ENCODE data around the gene CD2AP. TPM values are rescaled to one million over a fixed set of nuclear protein-coding genes. Genes with fewer than 3 reads are reported as not detected.

The CD2AP gene
- total RNA-seq, 2 experiments from 2014 or later = 26.3 to 27.1 TPM

GRCh38 chr6:47650553-47651432 lies 173.2 kb downstream of the CD2AP start:
- CTCF ChIA-PET = no interaction called here

GRCh38 chr6:47651505-47651944 lies 173.9 kb downstream of the CD2AP start:
- H3K4me3 Mint-ChIP-seq = no peak overlapping the region
- ChIA-PET POLR2A (no interaction called here), CTCF (no interaction called here)
- no peaks in the 10 kb centered on the region for H3K36me3 Mint-ChIP-seq (ENCODE audit: low read depth)
- DNase-seq = no peak
- no peaks in the 10 kb centered on the region for H3K9me3 Mint-ChIP-seq
- peaks cover 8% of the 10 kb centered on the region for H3K4me1 Mint-ChIP-seq
- H3K27ac Mint-ChIP-seq = no peak overlapping the region
- H3K27me3 Mint-ChIP-seq = peaks cover 3% of the 10 kb centered on the region

More at GRCh38 chr6:47650553-47651432, 173.2 kb downstream of the CD2AP start:
- H3K27me3 Mint-ChIP-seq = no peaks in the 10 kb centered on the region
- DNase-seq = no peak
- H3K4me1 Mint-ChIP-seq = peaks cover under 1% of the 10 kb centered on the region
- POLR2A ChIA-PET = no interaction called here
- no peaks in the 10 kb centered on the region for H3K36me3 Mint-ChIP-seq (ENCODE audit: low read depth)
- H3K27ac Mint-ChIP-seq = no peak overlapping the region
- no peaks in the 10 kb centered on the region for H3K9me3 Mint-ChIP-seq
- H3K4me3 Mint-ChIP-seq = no peak overlapping the region

GRCh38 chr6:47653706-47654105 lies 176.1 kb downstream of the CD2AP start:
- Mint-ChIP-seq H3K36me3 (ENCODE audit: low read depth) (no peaks in the 10 kb centered on the region), H3K27ac (no peak overlapping the region), H3K9me3 (no peaks in the 10 kb centered on the region), H3K4me1 (peaks cover 9% of the 10 kb centered on the region), H3K4me3 (no peak overlapping the region), H3K27me3 (peaks cover 5% of the 10 kb centered on the region)
- no peak for DNase-seq
- POLR2A ChIA-PET = no interaction called here
- CTCF ChIA-PET = interaction anchor here (1.0 to 1.7 kb wide), 2 partner anchors 23 to 80 kb away, joined by 3 to 6 read pairs; no protein-coding TSS in a partner anchor

DNA sequence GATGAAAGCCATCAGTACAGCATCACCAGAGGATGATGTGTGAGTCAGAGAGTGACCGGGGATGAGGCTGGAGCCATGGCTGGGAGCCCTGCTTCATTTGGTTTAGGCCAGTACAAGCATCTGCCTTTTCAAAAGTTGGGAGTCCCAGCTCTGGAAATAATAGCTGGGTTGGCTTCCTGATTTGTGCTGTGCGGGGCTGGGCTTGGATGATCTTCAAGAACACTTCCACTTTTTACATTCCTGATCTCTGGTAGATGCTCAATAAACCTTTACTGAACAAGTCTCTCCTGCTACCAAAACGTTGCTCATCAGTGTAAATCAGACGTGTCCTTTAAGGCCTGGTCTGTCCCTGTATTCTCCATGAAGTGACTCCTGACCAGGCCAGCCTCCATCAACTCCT lies 176.7 kb downstream of the CD2AP start:
- Mint-ChIP-seq H3K4me3 (no peak overlapping the region), H3K27ac (no peak overlapping the region), H3K4me1 (peaks cover 9% of the 10 kb centered on the region), H3K27me3 (peaks cover 5% of the 10 kb centered on the region), H3K36me3 (ENCODE audit: low read depth) (no peaks in the 10 kb centered on the region), H3K9me3 (no peaks in the 10 kb centered on the region)
- POLR2A ChIA-PET = no interaction called here
- CTCF ChIA-PET = no interaction called here
- DNase-seq = no peak

DNA sequence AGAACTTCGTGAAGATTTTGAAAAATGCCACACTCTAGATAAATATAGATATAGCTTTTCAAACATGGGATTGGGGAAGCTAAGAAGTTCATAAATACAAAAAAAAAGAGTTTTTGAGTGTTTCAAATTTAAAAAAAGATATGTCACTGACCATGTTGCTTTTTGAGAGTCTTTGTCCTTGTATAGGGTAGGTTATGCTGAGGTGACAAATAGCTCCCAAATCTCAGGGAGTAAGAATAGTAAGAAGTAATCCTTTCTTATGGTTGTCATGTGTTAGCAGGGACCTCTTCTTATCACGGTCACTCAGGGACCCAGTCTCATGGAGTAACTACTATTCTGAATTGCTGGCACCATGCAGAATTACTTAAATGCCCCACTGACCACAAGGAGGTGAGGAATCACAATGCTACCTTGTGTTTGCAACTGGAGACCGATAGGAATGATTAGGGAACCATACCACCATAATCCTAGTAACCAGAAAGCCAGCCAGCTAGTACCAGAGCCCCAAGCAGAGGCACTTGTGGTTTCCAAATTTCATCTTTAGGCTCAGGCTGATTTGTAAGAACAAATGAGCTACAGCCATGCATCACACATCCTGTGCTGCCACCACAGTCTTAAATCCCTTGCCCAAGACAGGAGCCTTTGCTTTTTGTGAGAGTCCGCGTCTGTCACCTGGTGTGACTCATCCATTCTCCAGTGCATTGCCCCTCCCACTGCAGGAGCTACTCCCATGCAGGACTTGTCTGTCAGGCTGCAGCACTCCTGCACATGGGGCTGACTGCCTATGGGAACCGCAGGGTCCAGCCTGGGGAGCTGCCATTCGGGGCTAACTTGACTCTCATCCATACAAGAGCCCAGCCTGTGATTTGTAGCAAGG lies 178.4 kb downstream of the CD2AP start:
- Mint-ChIP-seq H3K36me3 (ENCODE audit: low read depth) (no peaks in the 10 kb centered on the region), H3K27me3 (peaks cover 10% of the 10 kb centered on the region), H3K27ac (no peak overlapping the region), H3K9me3 (no peaks in the 10 kb centered on the region), H3K4me3 (no peak overlapping the region), H3K4me1 (peaks cover 9% of the 10 kb centered on the region)
- peak; percentile 58 for DNase-seq
- CTCF ChIA-PET = interaction anchor here (1.5 kb wide), 1 partner anchor 25 kb away, joined by 5 read pairs; no protein-coding TSS in a partner anchor
- POLR2A ChIA-PET = no interaction called here

- peaks cover 23% of the 10 kb centered on the region for H3K27me3 Mint-ChIP-seq
- no peak overlapping the region for H3K27ac Mint-ChIP-seq
- no peaks in the 10 kb centered on the region for H3K9me3 Mint-ChIP-seq
- ChIA-PET POLR2A (no interaction called here), CTCF (no interaction called here)
- H3K36me3 Mint-ChIP-seq (ENCODE audit: low read depth) = no peaks in the 10 kb centered on the region
- no peak for DNase-seq
- H3K4me3 Mint-ChIP-seq = no peak overlapping the region
- H3K4me1 Mint-ChIP-seq = no peaks in the 10 kb centered on the region
Measured at GRCh38 chr6:47661960-47662359, 184.4 kb downstream of the CD2AP start.

DNA sequence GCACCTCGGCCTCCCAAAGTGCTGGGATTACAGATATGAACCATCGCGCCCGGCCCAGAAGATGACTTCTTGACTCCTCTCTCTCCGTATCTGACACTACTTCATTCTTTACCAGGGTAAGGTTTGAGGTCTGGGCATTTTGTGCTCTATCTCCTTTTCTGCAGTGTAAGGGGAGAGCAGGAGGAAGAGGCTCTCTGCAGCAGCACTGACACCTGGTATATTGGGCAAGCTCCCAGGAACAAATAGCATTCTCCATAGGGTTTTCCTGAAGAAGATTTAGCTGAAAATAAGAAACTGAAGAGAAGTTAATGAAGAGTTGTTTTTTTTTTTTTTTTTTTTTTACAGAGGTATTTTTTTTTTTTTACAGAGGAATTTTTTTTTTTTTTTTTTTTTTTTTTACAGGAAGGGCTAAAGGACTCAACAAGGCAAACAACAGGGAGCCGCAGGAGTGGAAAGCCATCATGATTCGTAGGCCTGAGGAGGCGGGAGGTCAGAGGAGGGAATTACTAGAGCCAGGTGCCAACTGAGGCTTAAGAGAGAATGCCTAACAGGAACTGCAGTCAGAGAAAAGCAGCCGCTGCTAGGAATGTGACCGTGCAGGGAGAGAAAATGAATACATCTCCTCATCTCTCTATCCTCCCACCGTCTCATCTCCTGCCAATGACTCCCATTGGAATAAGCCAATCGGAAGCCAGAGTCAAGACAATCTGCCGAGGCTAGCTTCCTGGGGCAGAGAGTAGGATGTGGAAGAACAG lies 186.1 kb downstream of the CD2AP start:
- Mint-ChIP-seq H3K4me1 (no peaks in the 10 kb centered on the region), H3K36me3 (ENCODE audit: low read depth) (no peaks in the 10 kb centered on the region), H3K27ac (no peak overlapping the region), H3K4me3 (no peak overlapping the region), H3K9me3 (no peaks in the 10 kb centered on the region), H3K27me3 (peaks cover 21% of the 10 kb centered on the region)
- DNase-seq = no peak
- ChIA-PET CTCF (no interaction called here), POLR2A (no interaction called here)

- Mint-ChIP-seq H3K27me3 (peaks cover 29% of the 10 kb centered on the region), H3K4me3 (no peak overlapping the region), H3K36me3 (ENCODE audit: low read depth) (no peaks in the 10 kb centered on the region), H3K27ac (no peak overlapping the region), H3K4me1 (no peaks in the 10 kb centered on the region), H3K9me3 (no peaks in the 10 kb centered on the region)
- ChIA-PET CTCF (no interaction called here), POLR2A (no interaction called here)
- DNase-seq = no peak
Measured at GRCh38 chr6:47665112-47665511, 187.5 kb downstream of the CD2AP start.

GRCh38 chr6:47669684-47670513 lies 192.3 kb downstream of the CD2AP start:
- ChIA-PET POLR2A (interaction anchor here (1.2 kb wide), 1 partner anchor 10 kb away, joined by 3 read pairs; no protein-coding TSS in a partner anchor), CTCF (no interaction called here)
- H3K9me3 Mint-ChIP-seq = no peaks in the 10 kb centered on the region
- DNase-seq = no peak
- H3K4me3 Mint-ChIP-seq = no peak overlapping the region
- no peaks in the 10 kb centered on the region for H3K4me1 Mint-ChIP-seq
- H3K27ac Mint-ChIP-seq = no peak overlapping the region
- peaks cover 21% of the 10 kb centered on the region for H3K27me3 Mint-ChIP-seq
- H3K36me3 Mint-ChIP-seq (ENCODE audit: low read depth) = no peaks in the 10 kb centered on the region

DNA sequence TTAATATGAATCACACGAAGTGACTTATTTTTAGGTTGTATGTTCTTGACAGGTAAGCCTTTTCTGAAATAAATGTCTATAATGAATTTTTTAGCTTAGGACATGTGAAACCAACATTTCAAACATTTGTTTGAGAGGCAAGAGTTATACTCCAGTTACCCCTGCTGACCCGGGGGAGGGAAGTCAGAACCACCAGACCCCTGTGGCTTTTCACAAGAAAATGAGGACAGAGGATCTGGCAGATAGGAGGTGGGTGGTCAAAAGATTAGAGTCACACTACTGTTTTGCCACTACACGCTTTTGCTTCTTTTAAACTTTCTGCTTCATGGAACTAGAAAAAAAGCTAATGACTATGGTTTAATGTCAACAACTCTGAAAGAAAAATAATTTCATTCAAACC lies 193.3 kb downstream of the CD2AP start:
- DNase-seq = no peak
- H3K9me3 Mint-ChIP-seq = no peaks in the 10 kb centered on the region
- no peak overlapping the region for H3K4me3 Mint-ChIP-seq
- no peaks in the 10 kb centered on the region for H3K4me1 Mint-ChIP-seq
- H3K27ac Mint-ChIP-seq = no peak overlapping the region
- POLR2A ChIA-PET = no interaction called here
- peaks cover 17% of the 10 kb centered on the region for H3K27me3 Mint-ChIP-seq
- CTCF ChIA-PET = no interaction called here
- H3K36me3 Mint-ChIP-seq (ENCODE audit: low read depth) = no peaks in the 10 kb centered on the region

DNA sequence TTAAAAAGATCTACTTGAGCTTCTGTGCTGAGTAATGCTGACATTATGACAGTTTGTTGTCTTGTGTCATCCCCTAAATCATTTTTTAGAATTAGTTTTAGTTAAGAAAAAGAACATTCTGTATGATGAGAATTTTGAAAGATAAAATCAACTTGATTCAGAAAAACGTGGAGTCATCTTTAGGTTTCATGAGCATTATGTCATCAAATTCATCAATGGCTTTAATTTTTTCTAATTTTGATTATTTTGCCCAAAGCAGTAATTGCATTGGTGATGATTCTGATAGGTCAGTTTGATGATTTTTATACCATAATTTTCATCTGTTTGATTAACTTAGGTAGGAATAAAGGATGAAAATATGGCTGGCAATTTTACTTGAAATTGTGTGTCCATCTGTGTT lies 194.2 kb downstream of the CD2AP start:
- no peaks in the 10 kb centered on the region for H3K36me3 Mint-ChIP-seq (ENCODE audit: low read depth)
- ChIA-PET POLR2A (no interaction called here), CTCF (no interaction called here)

DNA sequence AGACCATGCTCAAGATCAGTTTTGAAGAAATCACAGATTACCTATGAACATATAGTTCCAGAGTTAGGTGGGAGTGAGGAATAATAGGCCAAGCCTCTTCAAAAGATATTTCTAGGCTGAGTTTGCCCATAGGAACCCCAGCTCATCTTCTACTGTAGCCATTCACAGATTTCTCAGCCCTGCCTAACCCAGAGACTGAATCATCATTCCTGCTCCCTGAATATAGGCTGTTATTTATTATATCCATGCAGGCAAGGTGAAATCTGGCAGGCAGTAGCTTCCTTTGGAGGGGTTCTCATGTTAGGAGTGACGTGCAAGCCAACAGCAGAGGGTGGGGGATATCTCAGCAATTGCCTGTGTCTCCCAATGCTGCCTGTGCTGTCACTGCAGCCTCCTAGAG lies 195.2 kb downstream of the CD2AP start:
- Mint-ChIP-seq H3K4me1 (no peaks in the 10 kb centered on the region), H3K27me3 (peaks cover 16% of the 10 kb centered on the region), H3K36me3 (ENCODE audit: low read depth) (no peaks in the 10 kb centered on the region), H3K9me3 (no peaks in the 10 kb centered on the region), H3K27ac (no peak overlapping the region), H3K4me3 (no peak overlapping the region)
- POLR2A ChIA-PET = no interaction called here
- no peak for DNase-seq
- CTCF ChIA-PET = no interaction called here

More for the DNA sequence above, 194.2 kb downstream of the CD2AP start:
- Mint-ChIP-seq H3K27me3 (peaks cover 17% of the 10 kb centered on the region), H3K4me3 (no peak overlapping the region), H3K9me3 (no peaks in the 10 kb centered on the region), H3K4me1 (no peaks in the 10 kb centered on the region), H3K27ac (no peak overlapping the region)
- no peak for DNase-seq
